CD14-positive monocyte (primary cell): ENCODE measurements around the gene CLPX. TPM values are rescaled to one million over a fixed set of nuclear protein-coding genes. Genes with fewer than 3 reads are reported as not detected.
A peak's percentile ranks its signal among the peaks of the same experiment; 100 is the strongest.
"Not testable (repeated sequence)": the region's sequence is repeated elsewhere in the genome, so short reads cannot be mapped to it uniquely, and the experiment has no call there.

Source experiments
- DNase-seq, 3 donors: peaks; one replicate each; pipeline ENCODE4 v3.0.0-alpha.2; 2011 to 2022
- H2AFZ ChIP-seq: 2 replicates; pipeline ENCODE4 v1.6.0; 2012; ENCODE audit warnings: mild to moderate bottlenecking, low read depth, low read length, inconsistent platforms; ENCODE audit not compliant: insufficient read depth, poor library complexity, severe bottlenecking
- H3K27ac ChIP-seq, 2 donors: 1 replicate in 1 of 2; 2 replicates in 1 of 2; pipeline ENCODE4 v1.5.1; 2012 to 2013; ENCODE audit warnings: low read length in 2 of 2, control low read depth in 1 of 2, inconsistent platforms in 1 of 2, low read depth in 1 of 2, mild to moderate bottlenecking in 1 of 2
- H3K27me3 ChIP-seq, 2 donors: one replicate each; pipeline versions ENCODE4 v1.6.0 to v1.6.1; 2011 to 2013; ENCODE audit warnings: low read length in 2 of 2; ENCODE audit not compliant: control insufficient read depth in 2 of 2, insufficient read depth in 2 of 2
- H3K36me3 ChIP-seq, 2 donors: replicated peaks in 1 of 2; 1 replicate in 1 of 2; 2 replicates in 1 of 2; pipeline versions ENCODE4 v1.5.1 to v1.6.1; 2012 to 2013; ENCODE audit warnings: low read length in 2 of 2, control low read depth in 1 of 2, inconsistent platforms in 1 of 2, mild to moderate bottlenecking in 1 of 2; ENCODE audit not compliant: insufficient read depth in 2 of 2, control insufficient read depth in 1 of 2
- H3K4me1 ChIP-seq, 2 donors: 1 replicate in 1 of 2; 2 replicates in 1 of 2; pipeline versions ENCODE4 v1.5.1 to v1.6.1; 2012 to 2013; ENCODE audit warnings: low read length in 2 of 2, control low read depth in 1 of 2, inconsistent platforms in 1 of 2, mild to moderate bottlenecking in 1 of 2, moderate library complexity in 1 of 2; ENCODE audit not compliant: insufficient read depth in 2 of 2, control insufficient read depth in 1 of 2
- H3K4me2 ChIP-seq: replicated peaks from 2 replicates; pipeline ENCODE3; 2012; ENCODE audit warnings: low read length, moderate library complexity, mild to moderate bottlenecking; ENCODE audit not compliant: poor library complexity, severe bottlenecking; ENCODE audit errors: extremely low read depth
- H3K4me3 ChIP-seq, 3 experiments: fragments of 200-600 bp in 1 of 3; sonication (generic) in 1 of 3; replicated peaks in 1 of 3; 1 replicate in 2 of 3; 2 replicates in 1 of 3; pipeline ENCODE4 v1.5.1; 2011 to 2013; ENCODE audit warnings: low read length in 3 of 3, mild to moderate bottlenecking in 3 of 3, control low read depth in 2 of 3, low read depth in 2 of 3, inconsistent platforms in 1 of 3, moderate library complexity in 1 of 3
- H3K79me2 ChIP-seq: 2 replicates; pipeline ENCODE4 v1.6.0; 2012; ENCODE audit warnings: mild to moderate bottlenecking, control low read depth, inconsistent platforms, low read length, moderate library complexity; ENCODE audit not compliant: insufficient read depth
- H3K9ac ChIP-seq: 2 replicates; pipeline ENCODE4 v1.6.0; 2017; ENCODE audit warnings: low read length, mild to moderate bottlenecking; ENCODE audit not compliant: insufficient read depth, poor library complexity, severe bottlenecking
- H3K9me3 ChIP-seq, 2 donors: replicated peaks in 1 of 2; 1 replicate in 1 of 2; 2 replicates in 1 of 2; pipeline versions ENCODE4 v1.5.1 to v1.6.1; 2012 to 2013; ENCODE audit warnings: low read length in 2 of 2, control low read depth in 1 of 2; ENCODE audit not compliant: control insufficient read depth in 1 of 2, insufficient read depth in 1 of 2
- H4K20me1 ChIP-seq: 2 replicates; pipeline ENCODE4 v1.6.0; 2012; ENCODE audit warnings: mild to moderate bottlenecking, low read length, control low read depth, moderate library complexity; ENCODE audit not compliant: insufficient read depth
- H3K27ac Mint-ChIP-seq, 7 donors: one replicate each; pipeline ENCODE4 v1.8.0; 2020; ENCODE audit warnings: mild to moderate bottlenecking in 7 of 7, mixed read lengths in 7 of 7, moderate library complexity in 6 of 7, inconsistent platforms in 2 of 7
- H3K27me3 Mint-ChIP-seq, 3 donors: one replicate each; pipeline ENCODE4 v1.8.0; 2021 to 2022; ENCODE audit warnings: low read depth in 3 of 3, mild to moderate bottlenecking in 3 of 3, mixed read lengths in 3 of 3, moderate library complexity in 3 of 3, inconsistent platforms in 1 of 3
- H3K36me3 Mint-ChIP-seq, 2 donors: one replicate each; pipeline ENCODE4 v1.8.0; 2020; ENCODE audit warnings: mixed read lengths in 2 of 2, inconsistent platforms in 1 of 2, mild to moderate bottlenecking in 1 of 2
- H3K4me1 Mint-ChIP-seq: one replicate; pipeline ENCODE4 v1.8.0; 2020; ENCODE audit warnings: mild to moderate bottlenecking, mixed read lengths
- H3K4me3 Mint-ChIP-seq, 2 donors: one replicate each; pipeline ENCODE4 v1.8.0; 2020; ENCODE audit warnings: mild to moderate bottlenecking in 2 of 2, mixed read lengths in 2 of 2, moderate library complexity in 1 of 2
- H3K9me3 Mint-ChIP-seq, 7 donors: one replicate each; pipeline ENCODE4 v1.8.0; 2020 to 2022; ENCODE audit warnings: mixed read lengths in 7 of 7, mild to moderate bottlenecking in 6 of 7, moderate library complexity in 6 of 7, inconsistent platforms in 2 of 7
- CTCF ChIP-seq: fragments of 200-600 bp; IDR thresholded peaks from one replicate; pipeline ENCODE4 v1.8.0; 2022; ENCODE audit warnings: antibody characterized with exemption, mild to moderate bottlenecking
- WGBS: methylation state at CpG from one replicate; pipeline ENCODE4 v1.1.5; 2013; ENCODE audit warnings: missing lambda C conversion rate; ENCODE audit not compliant: insufficient coverage; 5-methylcytosine and 5-hydroxymethylcytosine counted together
- intact Hi-C, 2 donors: fragments of 100-400 bp; cut with micrococcal nuclease; formaldehyde crosslinking; loops; one replicate each; pipeline versions ENCODE4 v1.15.0 to v1.15.1; 2023
- polyA plus RNA-seq, 3 donors: library from polyadenylated mRNA; depleted of rRNA in 1 of 3; unstranded in 2 of 3; stranded (reverse) in 1 of 3; fragments of 300-500 nt in 2 of 3; fragments of >200 nt in 1 of 3; fragmentation: Illumina TruSeq in 2 of 3; gene quantifications; 1 replicate in 2 of 3; 2 replicates in 1 of 3; pipeline ENCODE4 v1.2.3, GENCODE V29; 2012 to 2021

The CLPX gene
- polyA plus RNA-seq, 3 donors = 15.2 to 24.9 (median 20.0) TPM

GRCh38 chr15:65192016-65192415 lies 6.9 kb upstream of the CLPX start:
- H3K27ac ChIP-seq = no peak overlapping the region
- no peak for DNase-seq
- 94% methylated on average over 2 of the region's 5 CpGs for WGBS
- Mint-ChIP-seq H3K27me3 (no peaks in the 10 kb centered on the region), H3K27ac (no peak overlapping the region), H3K9me3 (peaks cover 0 to 2% (median 0%) of the 10 kb centered on the region in 7 donors), H3K4me3 (no peak overlapping the region), H3K36me3 (no peaks in the 10 kb centered on the region), H3K4me1 (no peaks in the 10 kb centered on the region)
- no peak overlapping the region for H2AFZ ChIP-seq
- no peaks in the 10 kb centered on the region for H4K20me1 ChIP-seq
- no peaks in the 10 kb centered on the region for H3K9me3 ChIP-seq
- TF ChIP-seq CTCF = no peak
- no peak overlapping the region for H3K9ac ChIP-seq
- H3K79me2 ChIP-seq = no peaks in the 10 kb centered on the region
- H3K36me3 ChIP-seq = no peaks in the 10 kb centered on the region
- H3K4me1 ChIP-seq = no peaks in the 10 kb centered on the region
- intact Hi-C loops = no loop called here
- H3K4me2 ChIP-seq = no peak overlapping the region
- H3K4me3 ChIP-seq = no peak overlapping the region
- no peaks in the 10 kb centered on the region for H3K27me3 ChIP-seq

GRCh38 chr15:65189102-65189740 lies 4.1 kb upstream of the CLPX start:
- Mint-ChIP-seq H3K27me3 (no peaks in the 10 kb centered on the region), H3K4me1 (peaks cover 6% of the 10 kb centered on the region), H3K36me3 (no peaks in the 10 kb centered on the region), H3K27ac (no peak overlapping the region), H3K9me3 (peaks cover 0 to 2% (median 0%) of the 10 kb centered on the region in 7 donors), H3K4me3 (no peak overlapping the region)
- intact Hi-C loops = loop anchor here in 1 of 2 donors (5.0 kb wide), 1 partner anchor 108 kb away; the partner anchor contains the start of gene RNU5A-1
- peak in 1 of 3 donors; percentile 14 for DNase-seq
- H3K4me1 ChIP-seq = peaks cover 4 to 11% of the 10 kb centered on the region in 2 donors
- H3K4me3 ChIP-seq = no peak overlapping the region
- H4K20me1 ChIP-seq = no peaks in the 10 kb centered on the region
- no CpG with 5 or more reads among the region's 3 CpGs for WGBS
- peak; percentile 44 for TF ChIP-seq CTCF
- H3K9ac ChIP-seq = no peak overlapping the region
- H3K4me2 ChIP-seq = no peak overlapping the region
- H3K36me3 ChIP-seq = no peaks in the 10 kb centered on the region
- H3K79me2 ChIP-seq = peaks cover 9% of the 10 kb centered on the region
- H3K9me3 ChIP-seq = no peaks in the 10 kb centered on the region
- H3K27me3 ChIP-seq = no peaks in the 10 kb centered on the region
- no peak overlapping the region for H2AFZ ChIP-seq
- no peak overlapping the region for H3K27ac ChIP-seq

GRCh38 chr15:65188472-65188871 lies 3.3 kb upstream of the CLPX start:
- intact Hi-C loops = loop anchor here in 1 of 2 donors (5.0 kb wide), 1 partner anchor 109 kb away; the partner anchor contains the start of gene RNU5A-1
- not testable (repeated sequence) for H3K4me3 Mint-ChIP-seq
- 92% methylated on average over 6 of the region's 9 CpGs for WGBS

More at GRCh38 chr15:65188472-65188871, 3.3 kb upstream of the CLPX start:
- H3K27me3 Mint-ChIP-seq, H3K36me3 Mint-ChIP-seq, H4K20me1 ChIP-seq, H3K4me2 ChIP-seq, H3K4me3 ChIP-seq, H3K36me3 ChIP-seq, H2AFZ ChIP-seq, DNase-seq, H3K9me3 Mint-ChIP-seq, H3K9me3 ChIP-seq, H3K9ac ChIP-seq, H3K27me3 ChIP-seq, H3K27ac ChIP-seq, H3K27ac Mint-ChIP-seq: not testable (repeated sequence)
- H3K4me1 ChIP-seq = peaks cover 8 to 18% of the 10 kb centered on the region in 2 donors
- H3K4me1 Mint-ChIP-seq = peaks cover 13% of the 10 kb centered on the region
- peaks cover 17% of the 10 kb centered on the region for H3K79me2 ChIP-seq
